GM15510 (cell line): ENCODE data around the gene CCDC141.

ENCODE experiments used
- POLR2A ChIP-seq: IDR thresholded peaks from 3 replicates; pipeline ENCODE4 v1.6.1; 2011; ENCODE audit warnings: borderline replicate concordance; ENCODE audit not compliant: insufficient read length; ENCODE audit errors: extremely low read depth

Gene CCDC141

GRCh38 chr2:178871536-178871935, 178.4 kb downstream of the CCDC141 start:
- no peak for TF ChIP-seq POLR2A

- TF ChIP-seq POLR2A: no peak
Measured at GRCh38 chr2:178870703-178871102, 179.2 kb downstream of the CCDC141 start.

- no peak for TF ChIP-seq POLR2A
Measured at GRCh38 chr2:178865999-178866398, 183.9 kb downstream of the CCDC141 start.

GRCh38 chr2:178865146-178865936, 184.6 kb downstream of the CCDC141 start:
- no peak for TF ChIP-seq POLR2A

- no peak for TF ChIP-seq POLR2A
Measured at GRCh38 chr2:178863856-178864620, 185.9 kb downstream of the CCDC141 start.

GRCh38 chr2:178863130-178863855, 186.6 kb downstream of the CCDC141 start:
- no peak for TF ChIP-seq POLR2A

GRCh38 chr2:178860551-178860950, 189.4 kb downstream of the CCDC141 start:
- no peak for TF ChIP-seq POLR2A

- TF ChIP-seq POLR2A: no peak
Measured at GRCh38 chr2:178859730-178860129, 190.2 kb downstream of the CCDC141 start.

- TF ChIP-seq POLR2A: no peak
Measured at GRCh38 chr2:178858896-178859625, 190.9 kb downstream of the CCDC141 start.

- no peak for TF ChIP-seq POLR2A
Measured at GRCh38 chr2:178855151-178855550, 194.8 kb downstream of the CCDC141 start.

GRCh38 chr2:178848335-178848734, 201.6 kb downstream of the CCDC141 start:
- TF ChIP-seq POLR2A: no peak

- no peak for TF ChIP-seq POLR2A
Measured at GRCh38 chr2:178846458-178846802, 203.5 kb downstream of the CCDC141 start.

- no peak for TF ChIP-seq POLR2A
Measured at GRCh38 chr2:178845566-178846457, 204.1 kb downstream of the CCDC141 start.

- TF ChIP-seq POLR2A: no peak
Measured at GRCh38 chr2:178844701-178845100, 205.2 kb downstream of the CCDC141 start.
